LHCN-M2 (cell line): ENCODE measurements around the gene LRIF1. TPM values are rescaled to one million over a fixed set of nuclear protein-coding genes. Genes with fewer than 3 reads are reported as not detected.
A peak's percentile ranks its signal among the peaks of the same experiment; 100 is the strongest.
"Not testable (repeated sequence)": the region's sequence is repeated elsewhere in the genome, so short reads cannot be mapped to it uniquely, and the experiment has no call there.

Source experiments
- DNase-seq: peaks from one replicate; pipeline ENCODE4 v3.0.0-alpha.2; 2012; ENCODE audit warnings: low read depth
- polyA plus RNA-seq: library from polyadenylated mRNA; unstranded; fragments of >200 nt; gene quantifications from one replicate; pipeline ENCODE4 v1.2.1, GENCODE V29; 2012; ENCODE audit warnings: missing spikeins
- total RNA-seq: library from RNA; depleted of rRNA; stranded (reverse); fragments of >200 nt; gene quantifications from 2 replicates; pipeline ENCODE4 v1.2.3, GENCODE V29; 2014; rRNA removed

The LRIF1 gene
- total RNA-seq = 20.7 and 24.0 TPM in 2 replicates
- 5.4 TPM for polyA plus RNA-seq

GRCh38 chr1:110963691-110964454 is at the start of gene LRIF1:
Gene LRIF1 (minus strand): TSS chr1:110963922. CDS start chr1:110963688, 234 bp downstream.
- peak; percentile 98 for DNase-seq

GRCh38 chr1:111008031-111008430 is 44.3 kb upstream of the LRIF1 start:
- DNase-seq = no peak

- no peak for DNase-seq
Measured at GRCh38 chr1:111006556-111006955, 42.8 kb upstream of the LRIF1 start.

GRCh38 chr1:110999607-111000006 is 35.9 kb upstream of the LRIF1 start:
- not testable (repeated sequence) for DNase-seq

- DNase-seq = peak; percentile 22
Measured at GRCh38 chr1:110992329-110992728, 28.6 kb upstream of the LRIF1 start.

- DNase-seq = not testable (repeated sequence)
Measured at GRCh38 chr1:110991295-110991694, 27.6 kb upstream of the LRIF1 start.

GRCh38 chr1:110990541-110990940 is 26.8 kb upstream of the LRIF1 start:
- no peak for DNase-seq

- DNase-seq = no peak
Measured at GRCh38 chr1:110986407-110986891, 22.7 kb upstream of the LRIF1 start.

- no peak for DNase-seq
Measured at GRCh38 chr1:110982320-110982719, 18.6 kb upstream of the LRIF1 start.

GRCh38 chr1:110979154-110979553 is 15.4 kb upstream of the LRIF1 start:
- no peak for DNase-seq

- DNase-seq = peak; percentile 48
Measured at GRCh38 chr1:110976089-110976488, 12.4 kb upstream of the LRIF1 start.

- DNase-seq = no peak
Measured at GRCh38 chr1:110975265-110975664, 11.5 kb upstream of the LRIF1 start.

- DNase-seq = peak; percentile 6
Measured at GRCh38 chr1:110967256-110967655, 3.5 kb upstream of the LRIF1 start.

- no peak for DNase-seq
Measured at GRCh38 chr1:110964455-110964903, 757 bp upstream of the LRIF1 start.

GRCh38 chr1:110962892-110963690 is 631 bp downstream of the LRIF1 start:
- DNase-seq = peak; percentile 87

GRCh38 chr1:110961902-110962301 is 1.8 kb downstream of the LRIF1 start:
- DNase-seq = no peak

- no peak for DNase-seq
Measured at GRCh38 chr1:110960777-110961420, 2.8 kb downstream of the LRIF1 start.

- DNase-seq = no peak
Measured at GRCh38 chr1:110957798-110958197, 5.9 kb downstream of the LRIF1 start.

GRCh38 chr1:110956586-110956985 is 7.1 kb downstream of the LRIF1 start:
- no peak for DNase-seq

- no peak for DNase-seq
Measured at GRCh38 chr1:110953031-110953430, 10.7 kb downstream of the LRIF1 start.

- no peak for DNase-seq
Measured at GRCh38 chr1:110952031-110952430, 11.7 kb downstream of the LRIF1 start.

- no peak for DNase-seq
Measured at GRCh38 chr1:110951161-110951560, 12.6 kb downstream of the LRIF1 start.
